K562 (cell line): ENCODE measurements around the gene SCAPER. TPM values are rescaled to one million over a fixed set of nuclear protein-coding genes. Genes with fewer than 3 reads are reported as not detected.

ENCODE experiments used
- CBFB ChIP-seq: sonication (generic); formaldehyde crosslinking; IDR thresholded peaks from 2 replicates; pipeline ENCODE4 v1.4.0; 2020; ENCODE audit warnings: mild to moderate bottlenecking, missing genetic modification reagents
- HLTF ChIP-seq: fragments of 450-650 bp; IDR thresholded peaks from 2 replicates; pipeline ENCODE4 v1.6.1; 2016
- KAT2B ChIP-seq: IDR thresholded peaks from one replicate; pipeline ENCODE4 v1.6.1; 2012; ENCODE audit warnings: low read depth, mild to moderate bottlenecking, control low read depth, inconsistent platforms, low read length, moderate library complexity
- KAT7 ChIP-seq: sonication (generic); formaldehyde crosslinking; IDR thresholded peaks from 2 replicates; pipeline ENCODE4 v1.8.0; 2022; ENCODE audit warnings: missing genetic modification reagents, mild to moderate bottlenecking, borderline replicate concordance
- MAFF ChIP-seq: IDR thresholded peaks from 2 replicates; pipeline ENCODE4 v1.6.1; 2012; ENCODE audit warnings: low read length, improper control_type of control experiment
- MAZ ChIP-seq, 2 experiments: fragments of 450-650 bp in 1 of 2; sonication (generic) in 1 of 2; formaldehyde crosslinking; IDR thresholded peaks in 1 of 2; conservative IDR thresholded peaks in 1 of 2; 2 replicates each; pipeline versions ENCODE4 v1.4.0 to v1.5.0; 2020; ENCODE audit warnings: mild to moderate bottlenecking in 1 of 2, missing genetic modification reagents in 1 of 2
- PTRF ChIP-seq: fragments of 450-650 bp; IDR thresholded peaks from 2 replicates; pipeline ENCODE4 v1.6.1; 2016; ENCODE audit warnings: mild to moderate bottlenecking, missing genetic modification characterization, missing compliant biosample characterization
- SETDB1 ChIP-seq: IDR thresholded peaks from one replicate; pipeline ENCODE4 v1.6.1; 2012; ENCODE audit warnings: low read length, control low read depth, inconsistent platforms
- SMARCC2 ChIP-seq: fragments of 450-650 bp; IDR thresholded peaks from 2 replicates; pipeline ENCODE4 v1.6.1; 2017; ENCODE audit warnings: antibody characterized with exemption, moderate library complexity, mild to moderate bottlenecking, low read depth
- ZFX ChIP-seq: sonication (generic); formaldehyde crosslinking; IDR thresholded peaks from 2 replicates; pipeline ENCODE4 v1.8.0; 2022; ENCODE audit warnings: mild to moderate bottlenecking, missing genetic modification reagents, moderate library complexity
- ZNF12 ChIP-seq: sonication (generic); formaldehyde crosslinking; IDR thresholded peaks from 2 replicates; pipeline ENCODE4 v1.4.0; 2020; ENCODE audit warnings: mild to moderate bottlenecking, missing genetic modification reagents
- ZNF253 ChIP-seq: fragments of 250-450 bp; sonication (Bioruptor Pico); conservative IDR thresholded peaks from 2 replicates; pipeline ENCODE4 v1.6.1; 2021; ENCODE audit warnings: mild to moderate bottlenecking
- ZNF3 ChIP-seq: fragments of 250-450 bp; sonication (Bioruptor Pico); IDR thresholded peaks from 2 replicates; pipeline ENCODE4 v1.5.0; 2021; ENCODE audit warnings: mild to moderate bottlenecking, moderate library complexity
- ZNF696 ChIP-seq: fragments of 250-450 bp; sonication (Bioruptor Pico); conservative IDR thresholded peaks from 2 replicates; pipeline ENCODE4 v1.4.0; 2020; ENCODE audit warnings: mild to moderate bottlenecking, moderate library complexity
- polyA plus RNA-seq, 8 experiments: library from polyadenylated mRNA; depleted of rRNA in 4 of 8; stranded (reverse) in 5 of 8; unstranded in 3 of 8; fragments of >200 nt; fragmentation: Nextera tagmentation in 2 of 8; fragmentation: Illumina TruSeq in 1 of 8; extraction: Ambion mirVana in 2 of 8; extraction: Trizol in 1 of 8; gene quantifications; 2 replicates each; pipeline versions ENCODE4 v1.2.1 to v1.2.3, GENCODE V29; 2011 to 2014; ENCODE audit warnings: inconsistent platforms in 1 of 8, missing spikeins in 1 of 8
- total RNA-seq, 7 experiments: library from RNA; depleted of rRNA in 6 of 7; stranded (reverse); fragments of >200 nt in 6 of 7; fragmentation: Illumina TruSeq in 2 of 7; extraction: Trizol in 2 of 7; gene quantifications; 2 replicates each; pipeline versions ENCODE4 v1.2.1 to v1.2.3, GENCODE V29; 2011 to 2021; ENCODE audit warnings: low replicate concordance in 1 of 7
- TF ChIP-seq, protein P1 (sequence below), 2 experiments: IDR thresholded peaks; 2 replicates each; pipeline ENCODE4 v1.6.1; 2011; ENCODE audit warnings: borderline replicate concordance in 1 of 2, control low read depth in 1 of 2, low read depth in 1 of 2, low read length in 1 of 2, mild to moderate bottlenecking in 1 of 2, mixed read lengths in 1 of 2, moderate library complexity in 1 of 2; ENCODE audit not compliant: insufficient read depth in 1 of 2, insufficient read length in 1 of 2, poor library complexity in 1 of 2, severe bottlenecking in 1 of 2; ENCODE audit errors: extremely low read depth in 1 of 2
- TF ChIP-seq, protein P2 (sequence below): fragments of 250-450 bp; sonication (Bioruptor Pico); IDR thresholded peaks from 2 replicates; pipeline ENCODE4 v1.4.0; 2020; ENCODE audit warnings: mild to moderate bottlenecking
- TF ChIP-seq, protein P3 (sequence below), 2 experiments: IDR thresholded peaks; 2 replicates each; pipeline ENCODE4 v1.6.1; 2012; ENCODE audit warnings: improper control_type of control experiment in 2 of 2, low read depth in 2 of 2, low read length in 2 of 2, borderline replicate concordance in 1 of 2
- TF ChIP-seq, protein P4 (sequence below): sonication (generic); formaldehyde crosslinking; IDR thresholded peaks from 2 replicates; pipeline ENCODE4 v1.5.0; 2020; ENCODE audit warnings: missing genetic modification reagents
- TF ChIP-seq, protein P5 (sequence below): sonication (generic); formaldehyde crosslinking; IDR thresholded peaks from 2 replicates; pipeline ENCODE4 v1.8.1; 2023; ENCODE audit warnings: mild to moderate bottlenecking, missing genetic modification reagents

Gene SCAPER
- total and polyA plus RNA-seq, 9 of the 15 experiments (the other 6 are each of a cell fraction or from before 2014, with no cell fraction given) = 1.3 to 5.7 (median 3.2) TPM

DNA sequence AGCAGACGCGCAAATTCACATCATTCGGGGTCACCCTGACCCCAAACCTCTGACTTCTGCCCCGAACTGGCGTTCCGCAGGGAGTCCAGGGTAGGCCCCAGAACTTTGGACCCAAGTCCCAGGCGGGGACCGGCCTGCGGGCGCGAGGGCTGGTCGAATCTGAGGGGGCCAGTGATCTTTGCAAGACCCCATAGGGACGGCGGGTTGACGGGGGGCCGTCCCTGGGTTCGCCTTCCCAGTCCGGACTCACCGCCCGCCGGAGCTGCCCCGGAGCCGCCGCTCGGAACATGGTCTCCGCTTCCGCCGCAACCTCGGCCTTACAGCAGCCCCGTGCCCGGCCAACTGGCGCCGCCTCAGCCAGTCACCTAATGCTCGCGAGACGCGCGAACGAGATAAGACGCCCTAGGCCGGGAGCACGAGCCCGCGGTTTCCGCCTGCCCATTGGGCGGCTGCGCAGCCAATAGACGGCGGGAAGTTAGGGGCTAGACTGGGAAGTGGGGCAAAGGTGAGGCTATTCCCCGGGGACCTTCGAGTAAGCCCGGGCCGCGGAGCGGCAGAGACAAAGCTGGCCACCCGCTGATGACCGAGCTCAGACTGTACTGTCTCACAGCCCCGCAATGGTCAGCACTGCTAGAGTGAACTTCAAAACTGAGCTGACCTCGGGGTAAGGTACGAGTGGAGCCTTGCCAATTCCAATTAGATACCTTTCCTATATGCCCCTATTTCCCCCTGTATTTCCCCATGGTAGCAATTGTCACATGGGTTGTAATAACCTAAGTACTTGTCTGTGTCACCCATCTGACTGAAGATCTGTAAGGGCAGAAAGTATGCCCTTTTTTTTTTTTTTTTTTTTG lies 593.8 kb downstream of the SCAPER start, which contains the start of gene ETFA (continued):
- no peak for TF ChIP-seq KAT2B
- peak; percentile 54; the same call in 1 of the 2 replicates for TF ChIP-seq ZNF12 (CRISPR knock-in tag)
- no peak for TF ChIP-seq ZNF3 (CRISPR knock-in tag)
- TF ChIP-seq, protein P1, sequence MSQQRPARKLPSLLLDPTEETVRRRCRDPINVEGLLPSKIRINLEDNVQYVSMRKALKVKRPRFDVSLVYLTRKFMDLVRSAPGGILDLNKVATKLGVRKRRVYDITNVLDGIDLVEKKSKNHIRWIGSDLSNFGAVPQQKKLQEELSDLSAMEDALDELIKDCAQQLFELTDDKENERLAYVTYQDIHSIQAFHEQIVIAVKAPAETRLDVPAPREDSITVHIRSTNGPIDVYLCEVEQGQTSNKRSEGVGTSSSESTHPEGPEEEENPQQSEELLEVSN (IDR thresholded peaks at IDR 0.05; ENCODE audit: borderline replicate concordance in 1 of 2, extremely low read depth in 1 of 2, insufficient read depth in 1 of 2, insufficient read length in 1 of 2, low read depth in 1 of 2, low read length in 1 of 2, poor library complexity in 1 of 2, severe bottlenecking in 1 of 2) = peak; percentile 90 to 94
- TF ChIP-seq PTRF (tag) = no peak
- peak; percentile 75; the same call in 1 of the 2 replicates for TF ChIP-seq CBFB (CRISPR knock-in tag)
- peak in 1 of 2 experiments; percentile 56; a peak in 2 of 4 replicates for TF ChIP-seq MAZ (CRISPR knock-in tag; conservative IDR thresholded peaks at IDR 0.05 in 1 of 2, IDR thresholded peaks at IDR 0.05 in 1 of 2)
- TF ChIP-seq KAT7 (CRISPR knock-in tag) = peak; percentile 95; the same call in 1 of the 2 replicates
- TF ChIP-seq, protein P2, sequence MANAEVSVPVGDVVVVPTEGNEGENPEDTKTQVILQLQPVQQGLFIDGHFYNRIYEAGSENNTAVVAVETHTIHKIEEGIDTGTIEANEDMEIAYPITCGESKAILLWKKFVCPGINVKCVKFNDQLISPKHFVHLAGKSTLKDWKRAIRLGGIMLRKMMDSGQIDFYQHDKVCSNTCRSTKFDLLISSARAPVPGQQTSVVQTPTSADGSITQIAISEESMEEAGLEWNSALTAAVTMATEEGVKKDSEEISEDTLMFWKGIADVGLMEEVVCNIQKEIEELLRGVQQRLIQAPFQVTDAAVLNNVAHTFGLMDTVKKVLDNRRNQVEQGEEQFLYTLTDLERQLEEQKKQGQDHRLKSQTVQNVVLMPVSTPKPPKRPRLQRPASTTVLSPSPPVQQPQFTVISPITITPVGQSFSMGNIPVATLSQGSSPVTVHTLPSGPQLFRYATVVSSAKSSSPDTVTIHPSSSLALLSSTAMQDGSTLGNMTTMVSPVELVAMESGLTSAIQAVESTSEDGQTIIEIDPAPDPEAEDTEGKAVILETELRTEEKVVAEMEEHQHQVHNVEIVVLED (CRISPR knock-in tag) = no peak
- TF ChIP-seq SETDB1 = no peak
- TF ChIP-seq ZNF696 (CRISPR knock-in tag) = no peak
- TF ChIP-seq SMARCC2 = no peak
- peak; percentile 33; the same call in 1 of the 2 replicates for TF ChIP-seq HLTF
- no peak for TF ChIP-seq ZNF253 (CRISPR knock-in tag)
- TF ChIP-seq, protein P3, sequence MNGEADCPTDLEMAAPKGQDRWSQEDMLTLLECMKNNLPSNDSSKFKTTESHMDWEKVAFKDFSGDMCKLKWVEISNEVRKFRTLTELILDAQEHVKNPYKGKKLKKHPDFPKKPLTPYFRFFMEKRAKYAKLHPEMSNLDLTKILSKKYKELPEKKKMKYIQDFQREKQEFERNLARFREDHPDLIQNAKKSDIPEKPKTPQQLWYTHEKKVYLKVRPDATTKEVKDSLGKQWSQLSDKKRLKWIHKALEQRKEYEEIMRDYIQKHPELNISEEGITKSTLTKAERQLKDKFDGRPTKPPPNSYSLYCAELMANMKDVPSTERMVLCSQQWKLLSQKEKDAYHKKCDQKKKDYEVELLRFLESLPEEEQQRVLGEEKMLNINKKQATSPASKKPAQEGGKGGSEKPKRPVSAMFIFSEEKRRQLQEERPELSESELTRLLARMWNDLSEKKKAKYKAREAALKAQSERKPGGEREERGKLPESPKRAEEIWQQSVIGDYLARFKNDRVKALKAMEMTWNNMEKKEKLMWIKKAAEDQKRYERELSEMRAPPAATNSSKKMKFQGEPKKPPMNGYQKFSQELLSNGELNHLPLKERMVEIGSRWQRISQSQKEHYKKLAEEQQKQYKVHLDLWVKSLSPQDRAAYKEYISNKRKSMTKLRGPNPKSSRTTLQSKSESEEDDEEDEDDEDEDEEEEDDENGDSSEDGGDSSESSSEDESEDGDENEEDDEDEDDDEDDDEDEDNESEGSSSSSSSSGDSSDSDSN (IDR thresholded peaks at IDR 0.05; ENCODE audit: borderline replicate concordance in 1 of 2, low read depth in 2 of 2, low read length in 2 of 2) = peak; percentile 15 to 45; a peak in 1 of 4 replicates
- TF ChIP-seq ZFX = peak; percentile 99
- TF ChIP-seq, protein P4, sequence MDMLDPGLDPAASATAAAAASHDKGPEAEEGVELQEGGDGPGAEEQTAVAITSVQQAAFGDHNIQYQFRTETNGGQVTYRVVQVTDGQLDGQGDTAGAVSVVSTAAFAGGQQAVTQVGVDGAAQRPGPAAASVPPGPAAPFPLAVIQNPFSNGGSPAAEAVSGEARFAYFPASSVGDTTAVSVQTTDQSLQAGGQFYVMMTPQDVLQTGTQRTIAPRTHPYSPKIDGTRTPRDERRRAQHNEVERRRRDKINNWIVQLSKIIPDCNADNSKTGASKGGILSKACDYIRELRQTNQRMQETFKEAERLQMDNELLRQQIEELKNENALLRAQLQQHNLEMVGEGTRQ (CRISPR knock-in tag) = peak; percentile 86
- TF ChIP-seq MAFF = peak; percentile 56; the same call in 1 of the 2 replicates
- TF ChIP-seq, protein P5, sequence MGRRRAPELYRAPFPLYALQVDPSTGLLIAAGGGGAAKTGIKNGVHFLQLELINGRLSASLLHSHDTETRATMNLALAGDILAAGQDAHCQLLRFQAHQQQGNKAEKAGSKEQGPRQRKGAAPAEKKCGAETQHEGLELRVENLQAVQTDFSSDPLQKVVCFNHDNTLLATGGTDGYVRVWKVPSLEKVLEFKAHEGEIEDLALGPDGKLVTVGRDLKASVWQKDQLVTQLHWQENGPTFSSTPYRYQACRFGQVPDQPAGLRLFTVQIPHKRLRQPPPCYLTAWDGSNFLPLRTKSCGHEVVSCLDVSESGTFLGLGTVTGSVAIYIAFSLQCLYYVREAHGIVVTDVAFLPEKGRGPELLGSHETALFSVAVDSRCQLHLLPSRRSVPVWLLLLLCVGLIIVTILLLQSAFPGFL (CRISPR knock-in tag) = 0 out of 2 replicates have a peak, but pooled peaks have one; percentile 48
